Activated gamma-delta T cell (primary cell): Measurements from ENCODE around the gene LDLRAD1.
"Not testable (repeated sequence)": the region's sequence is repeated elsewhere in the genome, so short reads cannot be mapped to it uniquely, and the experiment has no call there.

ENCODE experiments used
- DNase-seq: peaks from one replicate; lab custom pipeline; 2025; lab: John Stamatoyannopoulos, UW

Gene LDLRAD1

DNA sequence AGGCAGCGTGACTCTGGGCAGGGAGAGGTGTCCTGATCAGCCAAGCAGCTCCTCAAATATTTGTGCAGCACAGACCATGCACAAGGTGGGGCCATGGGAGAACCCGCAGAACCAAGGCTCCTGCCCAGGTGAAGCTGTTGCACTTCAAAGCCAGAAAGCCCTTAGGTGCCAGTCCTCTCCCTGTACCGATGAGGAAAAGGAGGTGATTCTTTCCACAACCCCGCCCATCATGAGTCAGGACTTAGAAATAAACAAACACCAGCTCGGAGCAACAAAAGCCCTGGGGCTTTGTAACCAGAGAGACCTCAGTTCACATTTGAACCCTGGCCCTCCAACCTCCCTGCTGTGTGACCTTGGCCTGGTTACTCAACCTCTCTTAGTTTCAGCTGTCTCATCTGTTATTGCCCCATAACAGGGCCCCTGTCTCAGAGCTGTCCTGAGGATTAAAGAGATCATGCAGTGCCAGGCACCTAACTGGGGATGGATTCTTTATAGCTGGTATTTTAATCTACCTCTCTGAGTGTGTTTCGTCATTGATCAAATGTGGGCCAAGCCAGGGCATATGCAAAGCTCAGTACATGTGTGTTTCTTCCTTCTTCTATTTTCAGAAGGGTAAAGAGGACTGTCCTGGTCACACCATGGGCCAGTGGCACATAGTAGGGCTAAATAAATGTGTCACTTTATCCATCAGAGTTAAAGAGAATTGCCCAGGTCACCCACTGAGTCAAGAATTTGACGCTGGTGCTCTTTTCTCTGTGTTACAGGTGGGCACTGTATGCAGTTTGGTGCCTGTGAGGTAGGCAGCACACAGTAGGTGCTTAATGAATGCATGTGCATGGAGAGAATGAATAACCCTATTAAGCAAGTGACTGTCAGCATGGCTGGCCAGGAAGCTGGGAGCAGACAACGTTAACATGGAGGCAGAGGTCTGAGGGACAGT lies 1.4 kb downstream of the LDLRAD1 start:
- no peak for DNase-seq

DNA sequence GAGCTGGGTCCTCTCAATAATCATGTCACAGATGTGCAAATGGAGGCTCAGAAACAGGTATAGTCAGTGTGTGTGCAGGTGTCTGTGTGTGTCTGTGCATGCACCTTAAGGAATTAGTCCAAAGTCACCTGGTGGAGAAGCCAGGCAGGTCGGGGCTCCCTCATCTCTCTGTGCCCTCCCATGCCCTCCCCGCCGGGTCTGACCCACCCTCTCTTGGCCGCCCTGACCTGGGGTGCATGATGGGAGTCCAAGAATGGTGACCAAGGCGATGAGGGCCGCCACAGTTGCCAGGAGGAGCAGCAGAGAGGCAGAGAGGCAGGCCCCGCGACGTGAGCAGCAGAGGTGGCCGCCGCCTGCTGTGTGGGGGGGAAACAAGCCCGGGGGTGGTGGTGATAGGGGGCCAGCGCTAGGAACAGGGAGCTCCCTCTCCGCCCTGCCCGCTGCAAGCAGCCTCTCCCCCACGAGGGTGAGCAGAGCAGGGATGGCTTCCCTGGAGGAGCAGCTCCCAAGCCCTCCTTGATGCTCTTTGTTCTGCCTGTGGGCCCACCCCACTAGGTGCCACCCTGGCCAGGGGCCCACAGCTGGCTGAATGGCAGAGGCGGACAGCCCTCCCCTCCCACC lies 3.9 kb downstream of the LDLRAD1 start:
- DNase-seq: no peak

DNA sequence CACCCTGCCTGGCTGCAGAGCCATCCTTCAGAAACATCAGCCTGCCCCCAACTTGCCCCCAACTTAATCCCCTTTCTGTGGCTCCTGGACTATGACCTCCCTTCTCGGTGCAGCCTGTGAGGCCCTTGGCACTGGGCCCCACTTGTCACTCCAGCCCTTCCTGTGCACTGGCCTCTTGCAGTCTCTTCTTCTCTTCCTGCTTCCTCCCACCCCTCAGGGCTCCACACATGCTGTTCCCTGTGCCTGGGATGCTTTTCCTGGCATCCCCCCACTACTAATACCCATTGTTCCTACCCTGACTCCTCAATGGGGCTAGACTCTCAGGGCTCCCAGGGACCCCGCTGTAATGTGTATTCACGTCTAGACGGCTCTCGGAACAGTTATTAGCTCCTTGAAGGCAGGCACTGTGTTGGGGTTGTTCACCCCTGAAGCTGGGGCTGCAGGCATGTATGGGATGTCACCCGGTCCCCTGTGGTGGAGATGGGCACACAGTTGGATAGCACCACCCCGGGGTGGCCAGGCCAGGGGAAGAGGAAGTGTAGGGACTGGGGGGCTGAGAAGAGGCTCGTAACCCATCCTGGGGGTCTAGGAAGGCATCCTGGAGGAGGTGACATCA lies 4.5 kb downstream of the LDLRAD1 start:
- no peak for DNase-seq

DNA sequence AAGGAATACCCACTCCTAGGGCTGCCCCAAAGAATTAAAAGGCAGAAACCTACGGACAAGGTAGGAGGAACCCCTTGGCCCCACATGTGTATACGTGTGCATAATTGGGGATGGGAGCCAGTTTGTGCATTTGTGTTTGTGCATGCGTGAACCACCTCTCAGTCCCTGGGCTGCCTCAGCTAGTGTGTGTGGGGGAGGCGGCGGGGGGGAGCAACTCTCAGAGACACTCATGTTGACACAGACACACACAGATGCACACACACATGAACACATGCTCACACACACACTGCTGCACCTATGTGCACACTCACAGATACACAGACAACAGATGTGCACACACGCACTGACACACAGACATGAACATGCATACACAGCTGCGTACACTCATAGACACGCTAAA lies 5.1 kb downstream of the LDLRAD1 start:
- no peak for DNase-seq

DNA sequence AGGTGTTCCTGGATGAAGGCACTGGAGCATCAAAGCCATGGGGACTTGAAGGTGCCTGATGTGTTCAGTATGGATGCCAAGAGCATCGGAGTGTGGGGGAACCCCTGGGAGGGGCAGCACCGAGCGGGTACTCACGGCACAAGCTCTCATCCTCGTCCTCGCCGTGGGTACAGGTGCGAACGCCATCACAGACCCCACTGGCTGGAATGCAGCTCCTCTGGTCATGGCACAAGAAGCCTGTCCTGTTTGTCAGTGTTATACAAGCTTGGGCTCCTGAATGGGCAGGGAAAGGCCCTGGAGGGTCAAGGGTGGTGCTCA lies 6.0 kb downstream of the LDLRAD1 start:
- no peak for DNase-seq

DNA sequence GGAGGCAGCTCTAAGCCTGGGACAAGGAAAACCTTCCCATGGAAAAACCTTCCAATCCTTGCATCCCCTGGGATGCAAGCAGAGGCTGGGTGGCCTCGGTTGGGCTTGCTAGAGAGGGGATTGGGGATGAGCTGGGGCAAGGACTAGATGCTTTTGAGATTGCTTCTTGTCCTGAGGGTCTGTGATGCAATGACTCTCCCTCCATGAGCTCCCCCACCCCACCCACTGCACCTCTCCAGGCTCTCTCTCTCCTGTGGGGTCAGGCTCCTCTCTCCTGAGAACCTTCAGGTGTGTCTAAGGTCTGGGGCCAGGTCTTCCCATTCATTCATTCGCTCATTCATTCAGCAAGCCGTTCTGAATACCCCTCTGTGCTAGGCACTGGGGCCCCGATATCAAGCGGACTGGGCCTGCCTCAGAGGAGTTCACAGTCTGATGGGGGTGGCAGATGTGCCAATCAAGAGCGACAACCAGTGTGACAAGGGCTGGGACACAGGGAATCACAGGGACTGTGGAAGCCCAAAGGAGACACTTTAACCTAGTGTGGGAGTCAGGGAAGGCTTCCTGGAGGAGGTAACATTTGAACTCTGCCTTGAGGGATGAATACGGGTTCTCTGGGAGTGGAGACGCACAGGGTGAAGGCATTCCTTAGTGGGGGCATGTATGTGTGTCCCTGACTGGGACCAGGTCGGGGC lies 6.5 kb downstream of the LDLRAD1 start:
- no peak for DNase-seq

DNA sequence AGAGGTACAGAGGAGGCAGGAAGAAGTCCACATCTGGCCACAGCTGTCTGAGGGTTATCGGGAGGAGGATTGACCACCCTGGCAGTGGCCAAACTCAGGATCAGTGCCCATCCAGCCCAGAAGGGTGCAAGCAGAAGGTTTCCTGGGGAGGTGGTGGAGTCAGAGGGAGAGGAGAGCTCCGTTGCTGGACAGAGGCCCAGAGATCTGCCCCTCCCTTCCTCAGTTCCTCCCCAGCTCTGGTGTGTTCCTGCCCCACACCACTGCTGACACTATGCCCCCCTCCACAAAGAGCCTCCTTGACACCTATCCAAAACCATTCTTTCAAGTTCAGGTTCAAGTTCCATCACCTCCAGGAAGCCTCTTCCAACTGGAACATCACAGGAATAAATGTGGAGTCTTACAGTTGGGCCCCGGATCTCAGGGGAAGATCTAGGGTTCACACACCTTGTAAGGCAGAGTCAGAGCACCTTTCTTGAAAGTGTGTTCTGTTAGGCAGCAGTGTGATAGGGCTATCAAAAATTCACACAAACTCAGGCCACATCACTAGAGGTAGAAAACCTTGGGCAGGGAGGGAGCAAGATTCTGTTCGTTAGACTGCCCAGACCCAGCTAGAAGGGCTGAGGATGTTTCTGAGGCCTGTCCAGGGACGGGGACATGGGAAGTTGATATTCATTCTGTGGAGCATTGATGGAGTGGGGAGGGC lies 7.4 kb downstream of the LDLRAD1 start:
- no peak for DNase-seq

DNA sequence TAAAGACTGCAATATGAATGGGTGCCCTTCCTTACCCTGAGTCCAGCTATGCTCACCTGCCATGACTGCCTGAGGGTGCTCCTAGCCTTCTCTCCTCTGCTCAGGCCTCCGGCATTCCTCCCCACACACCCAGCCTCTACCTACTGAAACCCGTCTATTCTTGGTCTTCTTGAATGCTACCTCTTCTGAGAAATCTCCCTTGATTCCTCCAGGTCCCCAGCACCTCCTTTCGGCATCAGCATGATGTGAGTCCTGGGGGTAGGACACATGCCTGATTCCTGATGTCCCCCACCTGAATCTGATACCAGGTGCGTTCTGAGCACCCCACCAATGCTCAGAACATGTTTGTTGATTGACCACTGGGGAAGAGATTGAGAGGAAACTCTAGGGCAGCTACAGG lies 8.6 kb downstream of the LDLRAD1 start:
- no peak for DNase-seq

DNA sequence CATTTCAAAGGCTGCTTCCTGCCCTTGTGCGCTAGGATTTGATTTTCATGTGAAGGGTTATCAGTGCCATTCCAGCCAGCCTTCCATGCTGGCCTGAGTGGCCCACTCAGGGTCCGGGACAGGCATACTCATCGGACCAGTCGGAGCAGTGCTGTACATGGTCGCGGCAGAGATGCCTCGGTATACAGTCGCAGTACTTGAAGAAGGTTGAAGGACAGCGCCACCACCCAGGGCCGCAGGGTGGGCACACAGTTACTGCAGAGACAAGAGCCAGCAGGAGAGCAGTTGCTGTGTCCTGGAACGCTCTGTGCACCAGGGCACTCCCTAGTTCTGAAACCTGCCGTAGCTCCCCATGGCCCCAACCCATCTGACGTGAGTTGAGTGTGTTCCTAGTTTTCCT lies 9.1 kb downstream of the LDLRAD1 start:
- no peak for DNase-seq

DNA sequence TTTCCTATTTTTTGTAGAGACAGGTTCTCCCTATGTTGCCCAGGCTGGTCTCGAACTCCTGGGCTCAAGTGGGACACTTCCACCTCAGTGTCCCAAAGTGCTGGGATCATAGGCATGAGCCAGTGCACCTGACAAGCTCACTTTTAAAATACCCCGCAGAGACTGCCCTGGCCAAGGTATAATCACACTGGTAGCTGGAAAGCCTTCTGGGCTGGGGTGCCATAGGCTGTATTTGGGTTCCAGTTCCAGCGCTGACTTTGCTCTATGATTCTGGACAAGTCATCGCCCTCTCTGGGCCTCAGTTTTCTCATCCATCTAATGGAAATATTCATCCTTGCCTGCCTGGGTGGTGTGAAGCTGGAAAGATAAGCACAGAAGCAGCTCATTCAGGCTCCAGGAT lies 10.4 kb downstream of the LDLRAD1 start:
- no peak for DNase-seq

DNA sequence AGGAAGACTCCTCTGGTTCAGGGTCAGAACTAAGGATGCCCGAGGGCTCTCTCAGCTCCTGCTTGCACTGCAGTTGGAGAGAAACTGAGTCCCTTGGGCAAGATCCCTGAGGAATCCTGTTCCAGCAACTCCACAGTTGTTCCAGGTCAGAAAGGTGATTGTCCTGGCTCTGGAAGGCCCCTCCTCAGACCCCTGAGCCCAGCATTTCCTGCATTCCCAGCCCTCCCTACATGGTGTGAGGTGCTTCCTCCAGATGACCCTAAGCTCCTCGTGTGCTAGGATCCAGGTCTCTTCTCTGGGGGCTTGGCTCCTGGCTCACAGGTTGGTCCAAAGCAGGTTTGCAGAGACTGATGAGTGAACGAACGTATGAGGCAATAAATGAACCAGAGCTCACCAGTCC lies 11.5 kb downstream of the LDLRAD1 start:
- no peak for DNase-seq

DNA sequence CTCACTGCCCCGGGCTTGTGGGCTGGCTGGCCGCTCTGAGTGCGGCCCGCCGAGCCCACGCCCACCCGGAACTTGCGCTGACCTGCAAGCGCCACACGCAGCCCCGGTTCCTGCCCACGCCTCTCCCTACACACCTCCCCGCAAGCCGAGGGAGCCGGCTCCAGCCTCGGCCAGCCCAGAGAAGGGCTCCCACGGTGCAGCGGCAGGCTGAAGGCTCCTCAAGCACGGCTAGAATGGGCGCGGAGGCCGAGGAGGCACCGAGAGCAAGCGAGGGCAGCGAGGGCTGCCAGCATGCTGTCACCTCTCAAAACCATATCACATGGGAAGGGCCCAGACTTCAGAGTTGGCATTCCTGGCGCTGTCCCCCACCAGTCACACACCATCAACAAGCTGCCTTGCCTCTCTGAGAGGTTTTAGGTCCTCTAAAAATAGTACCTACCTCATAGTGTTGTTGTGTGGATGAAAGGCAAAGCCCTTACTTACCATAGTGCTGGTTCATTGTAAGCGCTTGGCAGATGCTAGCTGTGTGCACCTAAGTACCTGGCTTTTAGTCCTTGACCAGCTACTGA lies 13.4 kb downstream of the LDLRAD1 start:
- DNase-seq: no peak

DNA sequence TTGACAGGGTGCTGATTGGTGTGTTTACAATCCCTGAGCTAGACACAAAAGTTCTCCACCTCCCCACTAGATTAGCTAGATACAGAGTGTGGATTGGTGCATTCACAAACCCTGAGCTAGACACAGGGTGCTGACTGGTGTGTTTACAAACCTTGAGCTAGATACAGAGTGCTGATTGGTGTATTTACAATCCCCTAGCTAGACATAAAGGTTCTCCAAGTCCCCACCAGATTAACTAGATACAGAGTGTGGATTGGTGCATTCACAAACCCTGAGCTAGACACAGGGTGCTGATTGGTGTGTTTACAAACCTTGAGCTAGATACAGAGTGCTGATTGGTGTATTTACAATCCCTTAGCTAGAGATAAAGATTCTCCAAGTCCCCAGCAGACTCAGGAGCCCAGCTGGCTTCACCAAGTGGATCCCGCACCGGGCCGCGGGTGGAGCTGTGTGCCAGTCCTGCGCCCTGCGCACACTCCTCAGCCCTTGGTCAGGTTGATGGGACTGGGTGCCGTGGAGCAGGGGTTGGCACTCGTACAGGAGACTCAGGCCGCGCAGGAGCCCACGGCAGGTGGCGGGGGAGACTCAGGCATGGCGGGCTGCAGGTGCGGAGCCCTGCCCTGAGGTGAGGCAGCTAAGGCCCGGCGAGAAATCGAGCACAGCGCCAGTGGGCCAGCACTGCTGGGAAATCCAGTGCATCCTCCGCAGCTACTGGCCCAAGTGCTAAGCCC lies 14.1 kb downstream of the LDLRAD1 start:
- DNase-seq: not testable (repeated sequence)

DNA sequence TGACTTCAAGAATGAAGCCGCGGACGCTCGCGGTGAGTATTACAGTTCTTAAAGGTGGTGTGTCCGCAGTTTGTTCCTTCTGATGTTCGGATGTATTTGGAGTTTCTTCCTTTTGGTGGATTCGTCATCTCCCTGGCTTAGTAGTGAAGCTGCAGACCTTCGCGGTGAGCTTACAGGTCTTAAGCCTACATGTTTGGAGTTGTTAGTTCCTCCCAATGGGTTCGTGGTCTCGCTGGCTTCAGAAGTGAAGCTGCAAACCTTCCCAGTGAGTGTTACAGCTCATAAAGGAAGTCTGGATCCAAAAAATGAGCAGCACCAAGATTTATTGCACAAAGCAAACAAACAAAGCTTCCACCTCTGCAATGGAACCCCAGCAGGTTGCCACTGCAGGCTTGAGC lies 14.7 kb downstream of the LDLRAD1 start:
- DNase-seq: no peak

DNA sequence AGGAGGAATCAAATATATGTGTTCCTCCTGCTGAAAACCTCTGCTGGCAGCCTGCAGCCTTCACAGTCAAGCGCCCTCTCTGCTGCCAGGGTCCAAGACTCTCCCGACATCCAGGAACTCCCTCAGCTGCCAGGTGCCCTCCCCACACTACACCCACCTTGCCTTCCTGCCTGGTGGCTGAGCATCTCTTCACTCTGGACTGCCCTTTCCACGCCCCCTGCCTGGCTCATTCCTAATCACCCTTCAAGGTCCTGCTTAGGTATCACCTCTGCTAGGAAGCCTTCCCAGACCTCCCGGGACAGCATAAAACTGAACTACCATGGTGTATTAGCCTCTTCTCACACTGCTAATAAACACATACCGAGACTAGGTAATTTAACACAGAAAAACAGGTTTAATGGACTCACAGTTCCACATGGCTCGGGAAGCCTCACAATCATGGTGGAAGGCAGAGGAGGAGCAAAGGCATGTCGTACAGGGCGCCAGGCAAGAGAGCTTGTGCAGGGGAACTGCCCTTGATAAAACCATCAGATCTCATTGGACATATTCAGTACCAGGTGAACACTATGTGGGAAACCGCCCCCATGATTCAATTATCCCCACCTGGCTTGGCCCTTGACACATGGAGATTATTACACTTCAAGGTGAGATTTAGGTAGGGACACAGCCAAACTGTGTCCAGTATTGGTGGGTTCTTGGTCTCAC lies 15.3 kb downstream of the LDLRAD1 start:
- no peak for DNase-seq

DNA sequence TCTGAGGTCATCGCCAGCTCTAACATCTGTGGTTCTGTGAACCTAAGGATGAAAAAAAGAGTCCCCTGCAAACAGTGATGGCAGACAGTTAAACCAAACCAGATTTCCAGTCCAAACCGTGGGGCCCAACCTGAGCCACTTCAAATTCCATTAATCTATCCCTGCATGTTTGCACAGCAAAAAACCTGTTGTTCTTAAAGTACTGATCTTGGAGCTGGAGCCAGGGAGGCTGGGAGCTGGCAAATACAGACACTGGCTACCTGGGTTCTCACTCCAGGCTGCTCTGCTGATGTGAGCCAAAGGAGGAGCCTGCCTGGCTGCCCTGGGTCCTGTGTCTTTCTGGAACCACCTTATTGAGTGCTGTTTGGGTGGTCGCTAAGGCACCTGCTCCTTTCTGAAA lies 16.4 kb downstream of the LDLRAD1 start:
- DNase-seq: no peak

DNA sequence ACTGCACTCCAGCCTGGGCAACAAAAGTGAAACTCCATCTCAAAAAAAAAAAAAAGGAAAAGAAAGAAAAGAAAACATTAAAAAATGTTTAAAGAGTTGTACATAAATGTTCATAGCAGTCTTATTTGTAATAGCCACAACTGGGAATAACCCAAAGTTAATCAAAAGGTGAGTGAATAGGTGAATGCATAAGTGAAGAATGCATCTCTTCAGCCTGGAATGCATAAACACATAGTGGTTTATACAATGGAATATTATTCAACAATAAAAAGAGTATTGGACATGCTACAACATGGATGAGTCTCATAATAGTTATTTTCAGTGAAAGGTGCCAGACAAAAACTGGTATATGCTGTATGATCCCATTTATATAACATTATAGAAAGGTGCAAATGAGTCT lies 18.1 kb downstream of the LDLRAD1 start:
- DNase-seq: no peak

DNA sequence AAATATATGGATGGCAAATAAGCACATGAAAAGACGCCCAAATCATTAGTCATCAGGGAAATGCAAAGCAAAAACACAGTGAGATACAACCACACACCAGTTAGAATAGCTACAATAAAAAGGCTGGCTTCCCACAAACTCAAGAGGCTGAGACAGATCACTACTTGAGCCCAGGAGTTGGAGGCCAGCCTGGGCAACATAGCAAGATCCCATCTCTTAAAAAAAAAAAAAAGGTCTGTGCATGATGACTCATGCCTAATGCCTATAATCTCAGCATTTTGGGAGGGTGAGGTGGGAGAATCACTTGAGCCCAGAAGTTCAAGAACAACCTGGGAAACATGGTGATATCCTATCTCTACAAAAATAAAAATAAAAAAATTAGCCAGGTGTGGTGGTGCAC lies 19.8 kb downstream of the LDLRAD1 start:
- no peak for DNase-seq

DNA sequence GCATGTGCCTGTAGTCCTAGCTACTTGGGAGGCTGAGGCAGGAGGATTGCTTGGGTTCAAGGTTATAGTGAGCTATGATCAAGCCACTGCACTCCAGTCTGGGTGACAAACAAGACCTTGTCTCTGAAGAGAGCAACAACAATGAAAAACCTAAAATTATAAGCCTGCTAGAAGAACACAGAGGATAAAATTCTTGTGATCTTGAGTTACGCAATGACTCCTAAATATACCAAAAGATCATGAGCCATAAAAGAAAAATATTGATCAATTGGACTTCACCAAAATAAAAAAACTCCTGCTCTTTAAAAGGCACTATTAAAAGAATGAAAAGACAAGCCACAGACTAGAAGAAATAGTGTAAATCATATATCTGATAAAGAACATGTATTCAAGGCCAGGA lies 22.3 kb downstream of the LDLRAD1 start:
- no peak for DNase-seq

DNA sequence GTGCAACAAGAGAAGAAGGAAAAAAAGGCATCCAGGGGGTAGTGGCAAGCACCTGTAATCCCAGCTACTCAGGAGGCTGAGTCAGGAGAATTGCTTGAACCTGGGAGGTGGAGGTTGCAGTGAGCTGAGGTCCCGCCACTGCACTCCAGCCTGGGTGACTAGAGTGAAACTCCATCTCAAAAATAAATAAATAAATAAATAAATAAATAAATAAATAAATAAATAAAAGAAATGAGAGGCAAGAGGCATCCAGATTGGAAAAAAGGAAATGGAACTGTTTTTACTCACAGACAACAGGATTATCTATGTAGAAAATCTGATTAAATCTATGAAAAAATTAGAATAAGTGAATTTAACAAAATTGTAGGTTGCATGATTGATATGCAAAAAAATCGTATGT lies 23.5 kb downstream of the LDLRAD1 start:
- DNase-seq: not testable (repeated sequence)
